ENCODE results near the gene ADAM12. TPM values are rescaled to one million over a fixed set of nuclear protein-coding genes. Genes with fewer than 3 reads are reported as not detected.

ADAM12 gene
- total and polyA plus RNA-seq, 4 donors, result 0.03 to 0.33 (median 0.19) TPM

DNA sequence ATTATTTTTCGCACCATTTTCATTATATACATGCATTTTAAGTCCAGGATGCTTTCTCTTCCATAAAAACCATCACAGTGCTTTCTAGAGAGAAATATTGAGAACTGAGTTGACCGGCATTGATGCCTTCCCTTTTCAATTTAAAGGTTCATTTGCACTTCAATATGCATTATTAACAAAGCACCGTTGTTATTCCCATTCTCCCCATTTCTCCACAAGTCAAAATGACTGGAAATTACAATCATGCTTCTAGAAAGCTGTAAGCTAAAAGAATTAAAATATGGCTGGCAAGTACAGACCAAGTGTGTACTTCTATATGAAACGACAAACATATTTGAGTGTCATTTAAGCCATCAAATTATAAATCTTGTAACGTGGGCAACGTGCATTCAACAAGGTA is 272.4 kb downstream of the ADAM12 start:
- H3K4me1 ChIP-seq (ENCODE audit: control insufficient read depth in 4 of 4, insufficient read depth in 4 of 4, low read length in 3 of 4), result no peaks in the 10 kb centered on the region
- H3K9ac ChIP-seq (ENCODE audit: low read depth in 1 of 2, low read length in 2 of 2), result no peak overlapping the region
- H3K4me3 ChIP-seq (ENCODE audit: low read depth in 1 of 3, low read length in 3 of 3), result no peak overlapping the region
- no peaks in the 10 kb centered on the region for H3K9me3 ChIP-seq (ENCODE audit: control insufficient read depth in 4 of 4, low read length in 3 of 4)
- 65% methylated on average over 6 of the region's 6 CpGs for WGBS
- peaks cover 0 to 4% (median 0%) of the 10 kb centered on the region in 4 donors for H3K27me3 ChIP-seq (ENCODE audit: control insufficient read depth in 4 of 4, insufficient read depth in 4 of 4, low read length in 3 of 4)
- no peak overlapping the region for H3K27ac ChIP-seq (ENCODE audit: low read depth in 1 of 2, low read length in 2 of 2)
- no peaks in the 10 kb centered on the region for H3K36me3 ChIP-seq (ENCODE audit: control insufficient read depth in 4 of 4, insufficient read depth in 3 of 4, low read depth in 1 of 4, low read length in 3 of 4)
- no peak for DNase-seq (ENCODE audit: low spot score)
- TF ChIP-seq, protein P1, sequence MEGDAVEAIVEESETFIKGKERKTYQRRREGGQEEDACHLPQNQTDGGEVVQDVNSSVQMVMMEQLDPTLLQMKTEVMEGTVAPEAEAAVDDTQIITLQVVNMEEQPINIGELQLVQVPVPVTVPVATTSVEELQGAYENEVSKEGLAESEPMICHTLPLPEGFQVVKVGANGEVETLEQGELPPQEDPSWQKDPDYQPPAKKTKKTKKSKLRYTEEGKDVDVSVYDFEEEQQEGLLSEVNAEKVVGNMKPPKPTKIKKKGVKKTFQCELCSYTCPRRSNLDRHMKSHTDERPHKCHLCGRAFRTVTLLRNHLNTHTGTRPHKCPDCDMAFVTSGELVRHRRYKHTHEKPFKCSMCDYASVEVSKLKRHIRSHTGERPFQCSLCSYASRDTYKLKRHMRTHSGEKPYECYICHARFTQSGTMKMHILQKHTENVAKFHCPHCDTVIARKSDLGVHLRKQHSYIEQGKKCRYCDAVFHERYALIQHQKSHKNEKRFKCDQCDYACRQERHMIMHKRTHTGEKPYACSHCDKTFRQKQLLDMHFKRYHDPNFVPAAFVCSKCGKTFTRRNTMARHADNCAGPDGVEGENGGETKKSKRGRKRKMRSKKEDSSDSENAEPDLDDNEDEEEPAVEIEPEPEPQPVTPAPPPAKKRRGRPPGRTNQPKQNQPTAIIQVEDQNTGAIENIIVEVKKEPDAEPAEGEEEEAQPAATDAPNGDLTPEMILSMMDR (IDR thresholded peaks at IDR 0.05; ENCODE audit: low read depth, low read length, missing input control), result no peak
- TF ChIP-seq RXRA (IDR thresholded peaks at IDR 0.05) (no peak), SP1 (IDR thresholded peaks at IDR 0.05) (no peak), ATF3 (IDR thresholded peaks at IDR 0.05) (no peak), HNF4A (conservative IDR thresholded peaks at IDR 0.05) (no peak)
- TF ChIP-seq, protein P2, sequence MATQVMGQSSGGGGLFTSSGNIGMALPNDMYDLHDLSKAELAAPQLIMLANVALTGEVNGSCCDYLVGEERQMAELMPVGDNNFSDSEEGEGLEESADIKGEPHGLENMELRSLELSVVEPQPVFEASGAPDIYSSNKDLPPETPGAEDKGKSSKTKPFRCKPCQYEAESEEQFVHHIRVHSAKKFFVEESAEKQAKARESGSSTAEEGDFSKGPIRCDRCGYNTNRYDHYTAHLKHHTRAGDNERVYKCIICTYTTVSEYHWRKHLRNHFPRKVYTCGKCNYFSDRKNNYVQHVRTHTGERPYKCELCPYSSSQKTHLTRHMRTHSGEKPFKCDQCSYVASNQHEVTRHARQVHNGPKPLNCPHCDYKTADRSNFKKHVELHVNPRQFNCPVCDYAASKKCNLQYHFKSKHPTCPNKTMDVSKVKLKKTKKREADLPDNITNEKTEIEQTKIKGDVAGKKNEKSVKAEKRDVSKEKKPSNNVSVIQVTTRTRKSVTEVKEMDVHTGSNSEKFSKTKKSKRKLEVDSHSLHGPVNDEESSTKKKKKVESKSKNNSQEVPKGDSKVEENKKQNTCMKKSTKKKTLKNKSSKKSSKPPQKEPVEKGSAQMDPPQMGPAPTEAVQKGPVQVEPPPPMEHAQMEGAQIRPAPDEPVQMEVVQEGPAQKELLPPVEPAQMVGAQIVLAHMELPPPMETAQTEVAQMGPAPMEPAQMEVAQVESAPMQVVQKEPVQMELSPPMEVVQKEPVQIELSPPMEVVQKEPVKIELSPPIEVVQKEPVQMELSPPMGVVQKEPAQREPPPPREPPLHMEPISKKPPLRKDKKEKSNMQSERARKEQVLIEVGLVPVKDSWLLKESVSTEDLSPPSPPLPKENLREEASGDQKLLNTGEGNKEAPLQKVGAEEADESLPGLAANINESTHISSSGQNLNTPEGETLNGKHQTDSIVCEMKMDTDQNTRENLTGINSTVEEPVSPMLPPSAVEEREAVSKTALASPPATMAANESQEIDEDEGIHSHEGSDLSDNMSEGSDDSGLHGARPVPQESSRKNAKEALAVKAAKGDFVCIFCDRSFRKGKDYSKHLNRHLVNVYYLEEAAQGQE (IDR thresholded peaks at IDR 0.05), result no peak

- H3K4me3 ChIP-seq (ENCODE audit: low read depth in 1 of 3, low read length in 3 of 3), result no peak overlapping the region
- WGBS, result 52% methylated on average over 8 of the region's 8 CpGs
- H3K9me3 ChIP-seq (ENCODE audit: control insufficient read depth in 4 of 4, low read length in 3 of 4), result no peaks in the 10 kb centered on the region
- no peak overlapping the region for H3K9ac ChIP-seq (ENCODE audit: low read depth in 1 of 2, low read length in 2 of 2)
- no peak for TF ChIP-seq HNF4G (IDR thresholded peaks at IDR 0.05)
- TF ChIP-seq JUND (IDR thresholded peaks at IDR 0.05), result no peak
- TF ChIP-seq, protein P1 (IDR thresholded peaks at IDR 0.05; ENCODE audit: low read depth, low read length, missing input control), result no peak
- TF ChIP-seq GABPA (IDR thresholded peaks at IDR 0.05 in 1 of 2, conservative IDR thresholded peaks at IDR 0.05 in 1 of 2), result no peak
- TF ChIP-seq SP1 (IDR thresholded peaks at IDR 0.05), result no peak
- TF ChIP-seq, protein P3, sequence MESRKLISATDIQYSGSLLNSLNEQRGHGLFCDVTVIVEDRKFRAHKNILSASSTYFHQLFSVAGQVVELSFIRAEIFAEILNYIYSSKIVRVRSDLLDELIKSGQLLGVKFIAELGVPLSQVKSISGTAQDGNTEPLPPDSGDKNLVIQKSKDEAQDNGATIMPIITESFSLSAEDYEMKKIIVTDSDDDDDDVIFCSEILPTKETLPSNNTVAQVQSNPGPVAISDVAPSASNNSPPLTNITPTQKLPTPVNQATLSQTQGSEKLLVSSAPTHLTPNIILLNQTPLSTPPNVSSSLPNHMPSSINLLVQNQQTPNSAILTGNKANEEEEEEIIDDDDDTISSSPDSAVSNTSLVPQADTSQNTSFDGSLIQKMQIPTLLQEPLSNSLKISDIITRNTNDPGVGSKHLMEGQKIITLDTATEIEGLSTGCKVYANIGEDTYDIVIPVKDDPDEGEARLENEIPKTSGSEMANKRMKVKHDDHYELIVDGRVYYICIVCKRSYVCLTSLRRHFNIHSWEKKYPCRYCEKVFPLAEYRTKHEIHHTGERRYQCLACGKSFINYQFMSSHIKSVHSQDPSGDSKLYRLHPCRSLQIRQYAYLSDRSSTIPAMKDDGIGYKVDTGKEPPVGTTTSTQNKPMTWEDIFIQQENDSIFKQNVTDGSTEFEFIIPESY (IDR thresholded peaks at IDR 0.05), result no peak
- TF ChIP-seq YY1 (IDR thresholded peaks at IDR 0.05), result no peak
- TF ChIP-seq HNF4A (conservative IDR thresholded peaks at IDR 0.05), result no peak
- TF ChIP-seq FOXA2 (IDR thresholded peaks at IDR 0.05), result no peak
- H3K27ac ChIP-seq (ENCODE audit: low read depth in 1 of 2, low read length in 2 of 2), result no peak overlapping the region
- H3K4me1 ChIP-seq (ENCODE audit: control insufficient read depth in 4 of 4, insufficient read depth in 4 of 4, low read length in 3 of 4), result no peaks in the 10 kb centered on the region
- peaks cover 0 to 4% (median 0%) of the 10 kb centered on the region in 4 donors for H3K27me3 ChIP-seq (ENCODE audit: control insufficient read depth in 4 of 4, insufficient read depth in 4 of 4, low read length in 3 of 4)
- no peak for DNase-seq (ENCODE audit: low spot score)
- H3K36me3 ChIP-seq (ENCODE audit: control insufficient read depth in 4 of 4, insufficient read depth in 3 of 4, low read depth in 1 of 4, low read length in 3 of 4), result no peaks in the 10 kb centered on the region
Observed at GRCh38 chr10:126114884-126115555, 273.3 kb downstream of the ADAM12 start.

All from liver (tissue), 9 donors.